ENCODE measurements around the gene MALT1. TPM values are rescaled to one million over a fixed set of nuclear protein-coding genes. Genes with fewer than 3 reads are reported as not detected.

MALT1 gene
- total RNA-seq, 2 experiments from 2014 or later = 14.4 to 18.5 TPM

- TF ChIP-seq EZH2phosphoT487 (IDR thresholded peaks at IDR 0.05; ENCODE audit: borderline replicate concordance, low read depth, low read length) (no peak), CTCF (conservative IDR thresholded peaks at IDR 0.05; ENCODE audit: low read length) (no peak)
- H3K4me2 ChIP-seq (ENCODE audit: low read length) = no peak overlapping the region
- BruUV-seq (replicated peaks) = no TSS peak
- no peaks in the 10 kb centered on the region for H3K79me2 ChIP-seq (ENCODE audit: insufficient read depth, low read depth, low read length)
- DNase-seq (ENCODE audit: low spot score) = no peak
- H2AFZ ChIP-seq (ENCODE audit: low read length) = no peak overlapping the region
- H3K36me3 ChIP-seq (ENCODE audit: insufficient read depth, low read length) = no peaks in the 10 kb centered on the region
- H3K9me3 ChIP-seq (ENCODE audit: low read length) = no peaks in the 10 kb centered on the region
- no peaks in the 10 kb centered on the region for H4K20me1 ChIP-seq (ENCODE audit: insufficient read depth, low read length)
- no peak overlapping the region for H3K27ac ChIP-seq (ENCODE audit: low read depth, low read length, poor library complexity, severe bottlenecking)
- ChIA-PET CTCF (ENCODE audit: unreplicated experiment) (no interaction called here), POLR2A (interaction anchor here (0.9 kb wide), 1 partner anchor 262 kb away, joined by 3 read pairs; no protein-coding TSS in a partner anchor)
- intact Hi-C loops (cut with micrococcal nuclease; ENCODE audit: unreplicated experiment) = loop anchor here (10.0 kb wide), 1 partner anchor 76 kb away; the partner anchor contains the start of gene ZNF532
- H3K4me3 ChIP-seq (ENCODE audit: low read depth, low read length, poor library complexity, severe bottlenecking) = no peak overlapping the region
- H3K9me2 ChIP-seq (ENCODE audit: insufficient read depth, low read length) = no peaks in the 10 kb centered on the region
- no peaks in the 10 kb centered on the region for H3K4me1 ChIP-seq (ENCODE audit: insufficient read depth, low read length, poor library complexity, severe bottlenecking)
Measured at GRCh38 chr18:58788971-58789875, 118.0 kb downstream of the MALT1 start.

GRCh38 chr18:58789876-58790240, 118.6 kb downstream of the MALT1 start:
- CTCF ChIA-PET (ENCODE audit: unreplicated experiment) = no interaction called here

More at GRCh38 chr18:58789876-58790240, 118.6 kb downstream of the MALT1 start:
- Histone ChIP-seq H2AFZ (ENCODE audit: low read length) (no peak overlapping the region), H3K79me2 (ENCODE audit: insufficient read depth, low read depth, low read length) (no peaks in the 10 kb centered on the region), H3K4me2 (ENCODE audit: low read length) (no peak overlapping the region), H3K4me1 (ENCODE audit: insufficient read depth, low read length, poor library complexity, severe bottlenecking) (no peaks in the 10 kb centered on the region), H3K36me3 (ENCODE audit: insufficient read depth, low read length) (no peaks in the 10 kb centered on the region), H4K20me1 (ENCODE audit: insufficient read depth, low read length) (no peaks in the 10 kb centered on the region), H3K4me3 (ENCODE audit: low read depth, low read length, poor library complexity, severe bottlenecking) (no peak overlapping the region), H3K27ac (ENCODE audit: low read depth, low read length, poor library complexity, severe bottlenecking) (no peak overlapping the region), H3K9me3 (ENCODE audit: low read length) (no peaks in the 10 kb centered on the region), H3K9me2 (ENCODE audit: insufficient read depth, low read length) (no peaks in the 10 kb centered on the region)
- TF ChIP-seq CTCF (conservative IDR thresholded peaks at IDR 0.05; ENCODE audit: low read length) (no peak), EZH2phosphoT487 (IDR thresholded peaks at IDR 0.05; ENCODE audit: borderline replicate concordance, low read depth, low read length) (no peak)
- BruUV-seq (replicated peaks) = no TSS peak
- POLR2A ChIA-PET = no interaction called here
- intact Hi-C loops (cut with micrococcal nuclease; ENCODE audit: unreplicated experiment) = loop anchor here (10.0 kb wide), 1 partner anchor 75 kb away; the partner anchor contains the start of gene ZNF532
- no peak for DNase-seq (ENCODE audit: low spot score)

Data from OCI-LY7 (cell line).